SK-N-SH (cell line): Measurements from ENCODE around the gene ERMARD. TPM values are rescaled to one million over a fixed set of nuclear protein-coding genes. Genes with fewer than 3 reads are reported as not detected.

Source experiments
- CTCF ChIA-PET: fragments of 300-600, 350-600 bp; formaldehyde crosslinking; extraction: SDS; loops from one replicate; lab custom pipeline; 2021; lab: Yijun Ruan, JAX
- POLR2A ChIA-PET: fragments of 350-600 bp; sonication (Branson Sonifier 250); formaldehyde crosslinking; extraction: SDS; loops from one replicate; lab custom pipeline; 2020; ENCODE audit warnings: antibody characterized with exemption, inconsistent platforms; lab: Yijun Ruan, JAX
- DNase-seq: peaks from one replicate; pipeline ENCODE4 v3.0.0; 2012
- H2AFZ ChIP-seq: fragments of 200-600 bp; sonication (generic); 2 replicates; pipeline ENCODE4 v1.8.1; 2016; ENCODE audit warnings: antibody characterized with exemption, mild to moderate bottlenecking, low read depth
- H3F3A ChIP-seq: fragments of 200-600 bp; sonication (generic); replicated peaks from 2 replicates; pipeline ENCODE3; 2016; ENCODE audit warnings: antibody characterized with exemption, mild to moderate bottlenecking; ENCODE audit not compliant: insufficient read depth
- H3K27ac ChIP-seq, 2 experiments: fragments of 200-500 bp in 1 of 2; fragments of 200-600 bp in 1 of 2; sonication (Bioruptor generic) in 1 of 2; sonication (generic), shearing (Covaris generic) in 1 of 2; 2 replicates each; pipeline versions ENCODE4 v1.5.1 to v1.6.1; 2014 to 2016; ENCODE audit warnings: low read depth in 2 of 2, inconsistent platforms in 1 of 2, low read length in 1 of 2, mild to moderate bottlenecking in 1 of 2, mixed read lengths in 1 of 2
- H3K27me3 ChIP-seq: fragments of 200-600 bp; sonication (generic), shearing (Covaris generic); 2 replicates; pipeline ENCODE4 v1.6.1; 2016; ENCODE audit warnings: mixed run types; ENCODE audit not compliant: insufficient read depth
- H3K36me3 ChIP-seq, 2 experiments: fragments of 200-500 bp in 1 of 2; fragments of 200-600 bp in 1 of 2; sonication (Bioruptor generic) in 1 of 2; sonication (generic) in 1 of 2; replicated peaks in 1 of 2; 2 replicates each; pipeline versions ENCODE3 to v1.5.1; 2014 to 2016; ENCODE audit warnings: low read length in 1 of 2, mild to moderate bottlenecking in 1 of 2; ENCODE audit not compliant: insufficient read depth in 2 of 2, control insufficient read depth in 1 of 2
- H3K4me1 ChIP-seq, 2 experiments: fragments of 200-500 bp in 1 of 2; fragments of 200-600 bp in 1 of 2; sonication (Bioruptor generic) in 1 of 2; sonication (generic), shearing (Covaris generic) in 1 of 2; 2 replicates each; pipeline versions ENCODE4 v1.5.1 to v1.6.1; 2014 to 2016; ENCODE audit warnings: low read depth in 1 of 2, low read length in 1 of 2, mixed run types in 1 of 2; ENCODE audit not compliant: insufficient read depth in 2 of 2, control insufficient read depth in 1 of 2
- H3K4me2 ChIP-seq: fragments of 200-600 bp; sonication (generic), shearing (Covaris generic); 2 replicates; pipeline ENCODE4 v1.6.1; 2017; ENCODE audit warnings: mixed run types
- H3K4me3 ChIP-seq, 2 experiments: fragments of 200-500 bp in 1 of 2; fragments of 200-600 bp in 1 of 2; sonication (Bioruptor generic) in 1 of 2; sonication (generic), shearing (Covaris generic) in 1 of 2; 2 replicates each; pipeline versions ENCODE4 v1.5.1 to v1.8.1; 2014 to 2016; ENCODE audit warnings: low read depth in 2 of 2, inconsistent platforms in 1 of 2, low read length in 1 of 2, mild to moderate bottlenecking in 1 of 2, mixed read lengths in 1 of 2, moderate library complexity in 1 of 2
- H3K79me2 ChIP-seq: fragments of 200-600 bp; sonication (generic); 2 replicates; pipeline ENCODE4 v1.8.1; 2017; ENCODE audit warnings: mild to moderate bottlenecking; ENCODE audit not compliant: insufficient read depth
- H3K9ac ChIP-seq: fragments of 200-600 bp; sonication (generic); 2 replicates; pipeline ENCODE4 v1.6.1; 2017; ENCODE audit warnings: mixed run types
- H3K9me2 ChIP-seq: fragments of 200-600 bp; sonication (generic); 2 replicates; pipeline ENCODE4 v1.6.1; 2017; ENCODE audit warnings: mixed run types
- H3K9me3 ChIP-seq: fragments of 200-600 bp; sonication (generic); 2 replicates; pipeline ENCODE4 v1.6.1; 2017; ENCODE audit warnings: mixed run types, mild to moderate bottlenecking, moderate library complexity
- H4K20me1 ChIP-seq: fragments of 200-600 bp; sonication (generic); 2 replicates; pipeline ENCODE4 v1.6.1; 2017; ENCODE audit warnings: mild to moderate bottlenecking, mixed run types; ENCODE audit not compliant: insufficient read depth
- ELF1 ChIP-seq: IDR thresholded peaks from 2 replicates; pipeline ENCODE4 v1.4.0; 2012
- EP300 ChIP-seq, 2 experiments: IDR thresholded peaks; 2 replicates each; pipeline versions ENCODE4 v1.4.0 to v1.6.1; 2012; ENCODE audit warnings: borderline replicate concordance in 1 of 2, low read depth in 1 of 2, low read length in 1 of 2
- FOXM1 ChIP-seq: IDR thresholded peaks from 2 replicates; pipeline ENCODE4 v1.4.0; 2012; ENCODE audit warnings: low read depth, mild to moderate bottlenecking
- GABPA ChIP-seq: IDR thresholded peaks from 2 replicates; pipeline ENCODE4 v1.4.0; 2012; ENCODE audit warnings: low read depth, mild to moderate bottlenecking
- GATA2 ChIP-seq: sonication (generic); formaldehyde crosslinking; IDR thresholded peaks from 2 replicates; pipeline ENCODE4 v1.5.0; 2020; ENCODE audit warnings: mild to moderate bottlenecking, missing genetic modification reagents
- MXI1 ChIP-seq: IDR thresholded peaks from 2 replicates; pipeline ENCODE4 v1.6.1; 2012; ENCODE audit warnings: mild to moderate bottlenecking, low read depth, low read length, improper control_type of control experiment
- NFIC ChIP-seq: IDR thresholded peaks from 2 replicates; pipeline ENCODE4 v1.4.0; 2012; ENCODE audit warnings: borderline replicate concordance
- RAD21 ChIP-seq: IDR thresholded peaks from 2 replicates; pipeline ENCODE4 v1.6.1; 2012; ENCODE audit warnings: mild to moderate bottlenecking, low read length
- RCOR1 ChIP-seq: fragments of 150-350 bp; IDR thresholded peaks from 2 replicates; pipeline ENCODE4 v1.6.1; 2017; ENCODE audit warnings: antibody characterized with exemption, low read length
- RFX5 ChIP-seq: IDR thresholded peaks from 2 replicates; pipeline ENCODE4 v1.6.1; 2012; ENCODE audit warnings: mild to moderate bottlenecking, improper control_type of control experiment, low read length
- SMC3 ChIP-seq: IDR thresholded peaks from 2 replicates; pipeline ENCODE4 v1.6.1; 2012; ENCODE audit warnings: low read depth, low read length, improper control_type of control experiment
- TEAD4 ChIP-seq: IDR thresholded peaks from 2 replicates; pipeline ENCODE4 v1.4.0; 2012; ENCODE audit warnings: mild to moderate bottlenecking, borderline replicate concordance; ENCODE audit not compliant: insufficient read depth
- WGBS: methylation state at CpG from one replicate; pipeline ENCODE4 v1.1.6; 2017; ENCODE audit warnings: low lambda C conversion rate; 5-methylcytosine and 5-hydroxymethylcytosine counted together
- polyA plus RNA-seq, 3 experiments: library from polyadenylated mRNA; depleted of rRNA; stranded (reverse); fragments of >200 nt; gene quantifications; 2 replicates each; pipeline ENCODE4 v1.2.3, GENCODE V29; 2012
- TF ChIP-seq, protein P1 (sequence below): IDR thresholded peaks from 2 replicates; pipeline ENCODE4; 2012
- TF ChIP-seq, protein P2 (sequence below): IDR thresholded peaks from 2 replicates; pipeline ENCODE4 v1.4.0; 2012; ENCODE audit warnings: low read depth, borderline replicate concordance
- TF ChIP-seq, protein P3 (sequence below): fragments of 150-350 bp; IDR thresholded peaks from 2 replicates; pipeline ENCODE4 v1.6.1; 2016; ENCODE audit warnings: mild to moderate bottlenecking, low read depth, low read length
- TF ChIP-seq, protein P4 (sequence below): IDR thresholded peaks from 2 replicates; pipeline ENCODE4 v1.4.0; 2012; ENCODE audit warnings: low read depth, borderline replicate concordance
- TF ChIP-seq, protein P5 (sequence below): fragments of 150-350 bp; IDR thresholded peaks from 2 replicates; pipeline ENCODE4 v1.6.1; 2017; ENCODE audit warnings: antibody characterized with exemption, low read length, low read depth, borderline replicate concordance

Gene ERMARD
- polyA plus RNA-seq, 1 of the 3 experiments (the other 2 are of a cell fraction): 43.2 TPM

DNA sequence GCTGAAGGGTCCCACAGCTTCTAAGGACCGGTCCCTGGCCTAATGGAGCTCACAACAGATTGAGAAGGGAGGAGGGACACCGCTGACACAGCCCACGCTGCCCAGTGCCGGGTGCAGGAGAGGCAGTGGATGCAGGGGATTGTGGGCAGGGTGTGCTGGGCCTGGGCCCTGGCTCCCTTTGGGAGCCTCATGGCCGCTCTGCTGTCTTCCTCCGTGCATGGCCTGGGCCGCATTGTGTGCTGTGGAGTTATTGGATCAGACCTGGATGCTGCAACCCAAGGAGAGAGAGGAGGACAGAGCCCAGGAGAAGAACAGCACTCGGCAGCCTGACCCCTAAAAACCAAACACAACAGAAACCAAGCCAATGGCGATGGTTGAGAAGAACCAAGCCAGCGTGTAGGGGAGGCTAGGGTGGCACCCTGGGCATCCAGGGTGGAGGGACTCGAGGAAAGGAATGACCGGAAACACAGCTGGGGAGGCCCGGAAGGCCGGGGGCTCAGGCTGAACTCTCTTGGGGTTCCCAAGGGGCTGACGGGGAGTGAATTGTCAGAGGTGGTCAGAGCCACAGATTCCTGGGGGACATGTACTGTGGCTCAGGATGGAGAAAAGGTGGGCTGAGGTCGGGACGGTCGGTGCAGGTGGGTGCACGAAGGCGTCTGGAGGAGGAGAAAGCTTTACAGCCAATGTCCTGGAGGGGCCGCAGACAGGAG, 41.0 kb downstream of the ERMARD start:
- Histone ChIP-seq H3K27me3 (no peaks in the 10 kb centered on the region), H4K20me1 (no peaks in the 10 kb centered on the region), H3F3A (no peaks in the 10 kb centered on the region), H3K9ac (no peak overlapping the region), H3K9me3 (no peaks in the 10 kb centered on the region), H3K4me2 (no peak overlapping the region), H3K27ac (no peak overlapping the region), H3K4me1 (peaks cover 0 to 14% of the 10 kb centered on the region in 2 experiments; a peak in 1 of 4 replicates), H2AFZ (no peak overlapping the region), H3K36me3 (no peaks in the 10 kb centered on the region), H3K4me3 (no peak overlapping the region), H3K9me2 (no peaks in the 10 kb centered on the region), H3K79me2 (no peaks in the 10 kb centered on the region)
- DNase-seq: no peak
- no peak for TF ChIP-seq ELF1
- TF ChIP-seq, protein P1, sequence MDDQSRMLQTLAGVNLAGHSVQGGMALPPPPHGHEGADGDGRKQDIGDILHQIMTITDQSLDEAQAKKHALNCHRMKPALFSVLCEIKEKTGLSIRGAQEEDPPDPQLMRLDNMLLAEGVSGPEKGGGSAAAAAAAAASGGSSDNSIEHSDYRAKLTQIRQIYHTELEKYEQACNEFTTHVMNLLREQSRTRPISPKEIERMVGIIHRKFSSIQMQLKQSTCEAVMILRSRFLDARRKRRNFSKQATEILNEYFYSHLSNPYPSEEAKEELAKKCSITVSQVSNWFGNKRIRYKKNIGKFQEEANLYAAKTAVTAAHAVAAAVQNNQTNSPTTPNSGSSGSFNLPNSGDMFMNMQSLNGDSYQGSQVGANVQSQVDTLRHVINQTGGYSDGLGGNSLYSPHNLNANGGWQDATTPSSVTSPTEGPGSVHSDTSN: no peak
- no peak for TF ChIP-seq RAD21
- TF ChIP-seq EP300 (IDR thresholded peaks at IDR 0.05; ENCODE audit: borderline replicate concordance in 1 of 2, low read depth in 1 of 2, low read length in 1 of 2): no peak
- TF ChIP-seq, protein P2, sequence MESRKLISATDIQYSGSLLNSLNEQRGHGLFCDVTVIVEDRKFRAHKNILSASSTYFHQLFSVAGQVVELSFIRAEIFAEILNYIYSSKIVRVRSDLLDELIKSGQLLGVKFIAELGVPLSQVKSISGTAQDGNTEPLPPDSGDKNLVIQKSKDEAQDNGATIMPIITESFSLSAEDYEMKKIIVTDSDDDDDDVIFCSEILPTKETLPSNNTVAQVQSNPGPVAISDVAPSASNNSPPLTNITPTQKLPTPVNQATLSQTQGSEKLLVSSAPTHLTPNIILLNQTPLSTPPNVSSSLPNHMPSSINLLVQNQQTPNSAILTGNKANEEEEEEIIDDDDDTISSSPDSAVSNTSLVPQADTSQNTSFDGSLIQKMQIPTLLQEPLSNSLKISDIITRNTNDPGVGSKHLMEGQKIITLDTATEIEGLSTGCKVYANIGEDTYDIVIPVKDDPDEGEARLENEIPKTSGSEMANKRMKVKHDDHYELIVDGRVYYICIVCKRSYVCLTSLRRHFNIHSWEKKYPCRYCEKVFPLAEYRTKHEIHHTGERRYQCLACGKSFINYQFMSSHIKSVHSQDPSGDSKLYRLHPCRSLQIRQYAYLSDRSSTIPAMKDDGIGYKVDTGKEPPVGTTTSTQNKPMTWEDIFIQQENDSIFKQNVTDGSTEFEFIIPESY: no peak
- TF ChIP-seq GATA2 (CRISPR knock-in tag): no peak
- TF ChIP-seq, protein P3, sequence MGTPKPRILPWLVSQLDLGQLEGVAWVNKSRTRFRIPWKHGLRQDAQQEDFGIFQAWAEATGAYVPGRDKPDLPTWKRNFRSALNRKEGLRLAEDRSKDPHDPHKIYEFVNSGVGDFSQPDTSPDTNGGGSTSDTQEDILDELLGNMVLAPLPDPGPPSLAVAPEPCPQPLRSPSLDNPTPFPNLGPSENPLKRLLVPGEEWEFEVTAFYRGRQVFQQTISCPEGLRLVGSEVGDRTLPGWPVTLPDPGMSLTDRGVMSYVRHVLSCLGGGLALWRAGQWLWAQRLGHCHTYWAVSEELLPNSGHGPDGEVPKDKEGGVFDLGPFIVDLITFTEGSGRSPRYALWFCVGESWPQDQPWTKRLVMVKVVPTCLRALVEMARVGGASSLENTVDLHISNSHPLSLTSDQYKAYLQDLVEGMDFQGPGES: no peak
- no peak for TF ChIP-seq SMC3
- TF ChIP-seq FOXM1: no peak
- TF ChIP-seq GABPA: no peak
- no peak for TF ChIP-seq TEAD4
- no peak for TF ChIP-seq NFIC
- TF ChIP-seq RFX5: no peak
- POLR2A ChIA-PET: no interaction called here
- WGBS: 83% methylated on average over 19 of the region's 21 CpGs
- CTCF ChIA-PET: interaction anchor here (1.4 to 2.5 kb wide), 3 partner anchors 39 to 737 kb away, joined by 6 to 11 read pairs (median 9); no protein-coding TSS in a partner anchor

DNA sequence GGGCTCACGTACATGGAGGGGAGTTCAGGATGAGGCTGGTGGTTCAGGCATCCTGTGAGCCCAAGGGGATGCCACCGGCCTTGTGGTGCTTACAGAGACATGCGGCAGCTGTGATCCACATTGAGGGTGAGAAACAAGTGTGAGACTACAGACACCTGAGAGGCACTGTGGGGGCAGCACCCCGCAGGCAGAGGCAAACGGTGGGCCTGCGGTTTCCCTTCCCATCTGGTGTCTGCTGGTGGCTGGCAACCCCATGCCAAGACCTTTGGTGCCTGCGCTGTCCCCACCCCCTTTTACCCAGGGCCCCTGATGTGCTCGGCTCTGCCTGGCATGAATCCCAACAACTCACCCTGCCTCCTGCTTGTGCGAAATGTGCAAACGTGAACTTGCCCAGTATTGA, 42.0 kb downstream of the ERMARD start:
- peaks cover 0 to 14% of the 10 kb centered on the region in 2 experiments; a peak in 1 of 4 replicates for H3K4me1 ChIP-seq
- H3K27me3 ChIP-seq: 0 out of 2 replicates have a peak, but pooled peaks cover 6% of the 10 kb centered on the region
- H3K27ac ChIP-seq: no peak overlapping the region
- TF ChIP-seq, protein P4, sequence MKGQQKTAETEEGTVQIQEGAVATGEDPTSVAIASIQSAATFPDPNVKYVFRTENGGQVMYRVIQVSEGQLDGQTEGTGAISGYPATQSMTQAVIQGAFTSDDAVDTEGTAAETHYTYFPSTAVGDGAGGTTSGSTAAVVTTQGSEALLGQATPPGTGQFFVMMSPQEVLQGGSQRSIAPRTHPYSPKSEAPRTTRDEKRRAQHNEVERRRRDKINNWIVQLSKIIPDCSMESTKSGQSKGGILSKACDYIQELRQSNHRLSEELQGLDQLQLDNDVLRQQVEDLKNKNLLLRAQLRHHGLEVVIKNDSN: no peak
- TF ChIP-seq, protein P5, sequence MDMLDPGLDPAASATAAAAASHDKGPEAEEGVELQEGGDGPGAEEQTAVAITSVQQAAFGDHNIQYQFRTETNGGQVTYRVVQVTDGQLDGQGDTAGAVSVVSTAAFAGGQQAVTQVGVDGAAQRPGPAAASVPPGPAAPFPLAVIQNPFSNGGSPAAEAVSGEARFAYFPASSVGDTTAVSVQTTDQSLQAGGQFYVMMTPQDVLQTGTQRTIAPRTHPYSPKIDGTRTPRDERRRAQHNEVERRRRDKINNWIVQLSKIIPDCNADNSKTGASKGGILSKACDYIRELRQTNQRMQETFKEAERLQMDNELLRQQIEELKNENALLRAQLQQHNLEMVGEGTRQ: no peak
- TF ChIP-seq RCOR1 (no peak), MXI1 (no peak)
- TF ChIP-seq, all 33 proteins: peak for 0
- Histone ChIP-seq H3F3A (no peaks in the 10 kb centered on the region), H3K9me2 (no peaks in the 10 kb centered on the region), H3K4me2 (no peak overlapping the region), H3K9ac (no peak overlapping the region), H3K9me3 (no peaks in the 10 kb centered on the region), H2AFZ (no peak overlapping the region), H3K36me3 (no peaks in the 10 kb centered on the region), H4K20me1 (no peaks in the 10 kb centered on the region), H3K4me3 (no peak overlapping the region), H3K79me2 (no peaks in the 10 kb centered on the region)
- WGBS: 90% methylated on average over 5 of the region's 10 CpGs
- ChIA-PET POLR2A (no interaction called here), CTCF (interaction anchor here (0.5 to 2.5 kb wide), 5 partner anchors 26 to 736 kb away, joined by 3 to 11 read pairs (median 9); no protein-coding TSS in a partner anchor)
- no peak for DNase-seq
